SKM-1 treated with dmso at 0.1 percent for 144 hours (cell line): ENCODE results near the gene CR1L.
"Not testable (repeated sequence)": the region's sequence is repeated elsewhere in the genome, so short reads cannot be mapped to it uniquely, and the experiment has no call there.

Experiments used
- DNase-seq: peaks from one replicate; lab custom pipeline; 2025; ENCODE audit not compliant: unreplicated experiment; lab: John Stamatoyannopoulos, UW

The CR1L gene

DNA sequence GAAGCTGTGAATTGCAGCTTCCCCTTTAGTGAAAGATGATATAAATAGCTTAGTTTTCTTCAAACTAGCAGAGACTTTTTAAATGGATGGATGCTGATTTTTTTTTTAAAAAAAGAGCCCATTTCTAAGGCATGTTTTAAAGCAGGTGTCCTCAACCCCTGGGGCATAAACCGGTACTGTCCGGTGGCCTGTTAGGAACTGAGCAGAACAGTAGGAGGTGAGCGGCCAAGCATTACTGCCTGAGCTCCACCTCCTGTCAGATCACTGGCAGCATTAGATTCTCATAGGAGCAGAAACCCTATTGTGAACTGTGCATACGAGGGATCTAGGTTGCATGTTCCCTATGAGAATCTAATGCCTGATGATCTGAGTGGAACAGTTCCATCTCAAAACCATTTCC is 31.2 kb downstream of the CR1L start:
- no peak for DNase-seq

DNA sequence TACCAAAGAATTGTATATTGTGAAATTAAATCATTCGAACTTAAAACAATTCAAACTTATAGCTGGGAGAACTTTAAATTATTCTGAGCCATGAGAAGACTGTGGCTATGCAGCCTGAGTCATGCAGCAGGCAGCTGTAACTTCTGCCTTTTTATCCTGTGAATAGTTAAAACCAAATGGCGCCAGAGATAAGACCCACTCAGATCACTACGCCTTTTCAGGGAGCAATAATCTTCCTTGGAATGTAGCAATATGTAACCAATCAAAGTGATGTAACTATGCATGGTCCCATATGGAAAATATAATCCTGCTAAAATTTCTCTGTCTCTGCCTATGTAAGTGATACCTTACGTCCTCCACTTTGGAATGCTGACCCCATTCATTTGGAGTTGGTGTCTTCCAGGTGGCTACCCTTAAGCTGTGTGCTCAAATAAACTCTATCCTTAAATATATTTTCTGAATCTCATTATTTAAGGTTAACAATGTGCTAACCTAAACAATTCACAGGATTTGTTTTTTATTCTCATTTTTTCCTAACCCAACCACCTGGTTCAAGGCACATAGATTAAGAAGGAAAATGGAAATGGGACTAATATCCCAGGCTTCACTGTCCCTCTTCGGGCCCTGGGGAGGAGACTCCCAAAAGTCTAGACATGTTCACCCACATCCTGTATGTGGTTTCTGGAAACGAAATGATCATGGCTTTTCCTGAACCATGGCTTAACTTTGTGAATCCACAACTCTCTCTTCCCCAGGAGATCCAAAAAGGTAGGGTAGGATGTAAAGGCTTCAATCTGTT is 35.9 kb downstream of the CR1L start:
- not testable (repeated sequence) for DNase-seq

DNA sequence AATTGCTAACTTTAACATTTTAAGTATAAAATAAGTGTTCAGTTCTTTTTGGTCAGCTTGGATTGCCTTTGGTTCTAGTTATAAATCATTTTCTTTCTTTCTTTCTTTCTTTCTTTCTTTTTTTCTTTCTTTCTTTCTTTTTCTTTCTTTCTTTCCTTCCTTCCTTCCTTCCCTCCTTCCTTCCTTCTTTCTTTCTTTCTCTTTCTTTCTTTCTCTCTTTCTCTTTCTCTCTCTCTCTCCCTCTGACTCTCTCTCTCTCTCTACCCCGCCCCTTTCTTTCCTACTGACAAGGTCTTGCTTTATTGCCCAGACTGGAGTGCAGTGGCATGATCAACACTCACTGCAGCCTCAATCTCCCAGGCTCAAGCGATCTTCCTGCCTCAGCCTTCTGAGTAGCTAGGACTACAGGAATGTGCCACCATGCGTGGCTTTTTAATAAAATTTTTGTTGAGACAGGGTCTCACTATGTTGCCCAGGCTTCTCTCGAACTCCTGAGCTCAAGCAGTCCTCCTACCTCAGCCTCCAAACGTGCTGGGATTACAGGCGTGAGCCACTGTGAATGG is 38.0 kb downstream of the CR1L start:
- DNase-seq, result not testable (repeated sequence)

DNA sequence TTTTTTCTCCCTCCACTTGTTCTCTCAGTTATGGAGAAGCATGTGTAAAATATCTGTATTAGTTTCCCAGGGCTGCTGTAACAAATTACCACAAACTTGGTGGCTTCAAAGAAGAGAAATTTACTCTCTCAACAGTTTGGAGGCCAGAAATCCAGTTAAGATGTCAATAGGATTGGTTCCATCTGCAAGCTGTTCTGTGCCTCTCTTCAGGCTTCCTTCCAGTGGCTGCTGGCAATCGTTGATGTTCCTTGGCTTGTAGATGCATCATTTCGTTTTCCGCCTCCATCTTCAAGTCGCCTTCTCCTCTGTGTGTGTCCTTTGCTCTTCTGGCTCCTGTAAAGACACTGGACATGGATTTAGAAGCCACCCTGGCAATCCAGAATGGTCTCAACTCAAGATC is 45.6 kb downstream of the CR1L start:
- not testable (repeated sequence) for DNase-seq

DNA sequence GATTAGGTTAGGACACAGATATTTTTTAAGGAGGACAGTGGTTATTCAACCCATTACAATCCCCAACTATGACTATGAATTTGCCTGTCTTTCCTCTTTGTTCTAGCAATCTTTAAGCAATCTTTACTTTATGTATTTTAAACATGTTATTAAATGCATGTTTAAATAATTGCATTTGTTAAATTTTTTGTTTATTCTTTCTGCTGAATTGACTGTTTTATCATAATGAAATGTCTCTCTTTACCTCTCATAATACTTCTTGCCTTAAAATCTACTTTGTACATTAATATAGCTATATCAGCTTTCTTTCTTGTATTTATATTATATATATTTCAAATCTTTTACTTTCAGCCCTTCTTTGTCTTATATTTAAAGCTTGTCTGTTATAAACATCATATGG is 46.1 kb downstream of the CR1L start:
- no peak for DNase-seq

DNA sequence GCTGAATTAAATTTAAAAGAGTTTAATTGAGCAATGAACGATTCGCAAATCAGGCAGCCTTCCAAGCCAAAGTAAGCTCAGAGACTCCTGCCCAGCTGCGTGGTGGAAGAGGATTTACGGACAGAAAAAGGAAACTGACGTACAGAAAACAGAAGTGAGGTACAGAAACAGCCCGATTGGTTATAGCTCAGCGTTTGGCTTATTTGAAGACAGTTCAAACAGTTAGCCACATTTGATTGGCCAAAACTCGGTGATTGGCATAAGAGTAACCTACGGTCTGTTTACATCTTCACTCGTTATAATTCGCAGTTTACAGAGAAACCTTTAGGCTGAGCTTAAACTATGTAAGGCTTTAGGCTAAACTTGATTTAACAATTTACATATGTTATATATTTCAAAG is 46.9 kb downstream of the CR1L start:
- DNase-seq, result no peak

DNA sequence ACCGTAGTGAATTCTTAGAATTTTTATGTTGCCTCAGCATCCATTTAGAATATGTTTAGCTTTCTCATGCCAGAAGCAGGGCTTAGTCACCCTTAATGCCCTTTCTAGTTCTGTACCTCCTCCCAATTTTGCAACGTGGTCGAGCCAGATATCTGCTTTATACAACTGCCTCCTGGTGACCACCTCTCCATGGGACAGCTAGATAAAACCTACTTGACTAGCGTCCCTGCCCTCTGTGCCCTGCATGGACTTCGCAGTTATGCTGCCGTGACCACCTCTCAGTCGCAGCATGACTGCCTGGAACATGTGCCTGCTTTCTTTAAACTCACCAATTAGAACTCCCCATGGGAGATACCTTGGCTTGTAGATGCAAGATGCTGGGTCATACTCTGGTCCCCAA is 47.4 kb downstream of the CR1L start:
- DNase-seq, result not testable (repeated sequence)

DNA sequence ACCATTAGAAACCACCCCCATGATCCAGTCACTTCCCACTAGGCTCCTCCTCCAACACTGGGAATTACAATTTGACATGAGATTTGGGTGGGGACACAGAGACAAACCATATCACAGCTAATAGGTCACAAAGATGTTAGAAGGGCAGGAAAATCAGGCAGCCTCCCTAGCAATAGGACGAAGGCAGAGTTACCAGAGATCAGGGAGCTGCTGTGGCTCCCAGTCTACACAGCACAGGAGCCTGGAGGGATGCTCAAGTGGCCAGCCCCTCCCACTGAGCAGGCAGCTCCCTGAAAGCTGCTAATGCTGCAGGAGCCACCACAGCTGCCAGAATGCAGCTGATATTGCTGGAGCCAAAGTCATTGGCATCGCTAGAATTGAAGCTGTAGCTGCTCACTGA is 51.0 kb downstream of the CR1L start:
- DNase-seq, result no peak

DNA sequence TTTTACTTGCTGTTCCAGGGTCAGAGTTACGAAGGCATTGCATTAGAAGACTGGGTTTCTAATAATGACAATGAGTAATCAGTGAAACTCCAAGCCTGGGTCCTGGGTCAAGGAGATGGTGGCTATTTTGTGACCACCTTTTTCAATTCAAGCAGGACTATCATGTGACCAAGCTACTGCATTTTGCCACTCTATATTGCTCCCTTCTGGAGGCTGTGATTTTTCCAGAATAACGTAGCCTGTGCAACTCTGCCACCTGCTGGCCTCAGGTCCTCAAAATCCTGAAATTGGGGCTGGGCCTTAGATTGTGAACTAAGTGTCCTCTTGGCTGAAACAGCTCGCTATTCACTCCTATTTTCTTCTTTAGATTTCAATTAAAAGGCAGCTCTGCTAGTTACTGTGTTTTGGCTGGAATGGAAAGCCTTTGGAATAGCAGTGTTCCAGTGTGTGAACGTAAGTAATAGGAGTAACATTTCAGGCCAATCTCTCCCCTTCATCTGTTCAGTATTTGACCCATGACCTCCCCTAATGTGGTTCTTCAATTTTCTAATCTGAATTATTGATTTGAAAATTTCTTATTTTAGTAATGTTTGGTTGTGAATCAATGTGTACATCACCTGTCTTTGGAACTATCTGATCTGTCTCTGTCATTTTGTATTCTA is 54.0 kb downstream of the CR1L start:
- DNase-seq, result peak; percentile 45

DNA sequence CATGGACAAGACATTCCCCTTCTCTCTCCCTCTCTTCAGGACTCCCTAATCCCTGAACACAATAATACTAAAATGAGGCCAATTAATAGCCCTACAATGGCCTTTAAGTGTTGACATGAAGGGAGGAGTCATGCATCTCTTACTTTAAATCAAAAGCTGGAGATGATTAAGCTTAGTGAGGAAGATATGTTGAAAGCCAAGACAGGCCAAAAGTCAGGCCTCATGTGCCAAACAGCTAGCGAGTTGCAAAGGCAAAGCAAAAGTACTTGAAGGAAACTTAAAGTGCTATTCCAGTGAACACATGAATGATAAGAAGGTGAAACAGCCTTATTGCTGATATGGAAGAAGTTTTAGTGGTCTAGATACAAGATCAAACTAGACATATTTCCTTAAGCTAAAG is 57.4 kb downstream of the CR1L start:
- no peak for DNase-seq

DNA sequence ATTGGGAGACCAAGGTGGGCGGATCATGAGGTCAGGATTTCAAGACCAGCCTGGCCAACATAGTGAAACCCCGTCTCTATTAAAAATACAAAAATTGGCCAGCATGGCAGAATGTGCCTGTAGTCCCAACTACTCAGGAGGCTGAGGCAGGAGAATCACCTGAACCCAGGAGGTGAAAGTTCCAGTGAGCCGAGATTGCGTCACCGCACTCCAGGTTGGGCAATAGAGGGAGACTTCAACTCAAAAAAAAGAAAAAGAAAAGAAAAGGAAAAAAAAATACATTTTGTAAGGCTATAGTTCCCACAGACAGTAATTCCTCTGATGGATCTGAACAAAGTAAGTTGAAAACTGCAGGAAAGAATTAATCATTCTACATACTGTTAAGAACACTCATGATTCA is 58.8 kb downstream of the CR1L start:
- no peak for DNase-seq

DNA sequence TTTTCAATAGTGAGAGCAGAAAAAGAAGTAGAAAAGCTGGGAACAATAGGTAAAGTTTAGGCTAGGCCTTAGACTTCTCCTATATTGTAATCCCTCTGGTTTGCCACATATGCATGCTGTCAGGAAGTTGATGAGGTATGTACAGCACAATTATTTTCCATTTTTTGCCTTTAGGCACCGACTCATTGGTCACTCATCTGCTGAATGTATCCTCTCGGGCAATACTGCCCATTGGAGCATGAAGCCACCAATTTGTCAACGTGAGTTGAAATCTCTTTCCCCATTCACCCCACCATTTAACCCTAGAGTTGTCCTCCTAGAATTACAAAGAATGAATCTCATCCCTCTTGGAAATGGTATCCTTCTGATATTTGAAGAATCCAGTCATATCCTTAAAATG is 63.1 kb downstream of the CR1L start:
- not testable (repeated sequence) for DNase-seq

DNA sequence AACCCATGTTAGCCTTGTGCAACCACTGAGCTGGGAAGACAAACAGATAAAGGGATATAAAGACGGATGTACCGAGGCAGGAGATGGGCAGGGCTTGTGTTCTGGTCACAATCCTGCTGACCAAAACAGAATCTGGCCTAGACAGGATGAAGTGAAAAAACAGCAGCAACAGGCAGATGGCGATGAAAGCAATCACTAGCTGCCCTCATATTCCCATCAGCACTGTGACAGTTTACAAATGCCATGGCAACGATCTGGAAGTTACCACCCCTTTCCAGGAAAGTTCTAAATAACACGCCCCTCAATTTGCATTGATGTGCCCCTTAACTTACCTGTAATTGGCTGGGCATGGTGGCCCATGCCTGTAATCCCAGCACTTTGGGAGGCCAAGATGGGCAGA is 66.4 kb downstream of the CR1L start:
- no peak for DNase-seq

DNA sequence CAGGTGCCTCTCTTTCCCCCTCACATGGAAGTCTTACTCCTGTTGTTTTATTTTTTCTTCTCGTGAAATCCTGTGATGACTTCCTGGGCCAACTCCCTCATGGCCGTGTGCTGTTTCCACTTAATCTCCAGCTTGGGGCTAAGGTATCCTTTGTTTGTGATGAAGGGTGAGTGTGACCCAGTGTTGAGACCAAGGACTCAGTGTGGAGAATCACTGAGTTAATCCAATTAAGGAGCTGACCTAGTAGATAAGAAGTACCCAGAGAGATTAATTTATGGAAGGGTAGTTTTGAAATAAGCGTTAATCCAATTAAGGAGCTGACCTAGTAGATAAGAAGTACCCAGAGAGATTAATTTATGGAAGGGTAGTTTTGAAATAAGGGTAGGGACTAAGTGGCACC is 67.8 kb downstream of the CR1L start:
- not testable (repeated sequence) for DNase-seq

DNA sequence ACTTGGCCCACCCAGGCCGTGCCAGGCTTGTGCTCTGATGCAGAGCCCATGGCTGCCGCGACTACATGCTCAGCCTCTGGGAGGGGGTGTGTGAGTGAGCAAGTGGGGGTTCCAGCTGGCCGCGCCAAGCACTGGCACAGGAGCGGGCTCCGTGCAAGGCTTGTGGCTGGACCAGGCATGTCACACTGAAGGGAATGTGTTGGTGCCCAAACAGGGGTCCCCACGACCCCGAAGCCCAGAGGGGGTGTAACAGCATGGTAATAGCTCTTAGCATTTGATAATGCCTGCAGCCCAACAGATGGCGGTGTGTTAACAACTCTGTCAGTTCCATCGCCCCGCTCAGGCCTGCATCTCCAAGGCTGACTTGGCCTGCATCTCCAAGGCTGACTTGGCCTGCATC is 68.6 kb downstream of the CR1L start:
- no peak for DNase-seq

DNA sequence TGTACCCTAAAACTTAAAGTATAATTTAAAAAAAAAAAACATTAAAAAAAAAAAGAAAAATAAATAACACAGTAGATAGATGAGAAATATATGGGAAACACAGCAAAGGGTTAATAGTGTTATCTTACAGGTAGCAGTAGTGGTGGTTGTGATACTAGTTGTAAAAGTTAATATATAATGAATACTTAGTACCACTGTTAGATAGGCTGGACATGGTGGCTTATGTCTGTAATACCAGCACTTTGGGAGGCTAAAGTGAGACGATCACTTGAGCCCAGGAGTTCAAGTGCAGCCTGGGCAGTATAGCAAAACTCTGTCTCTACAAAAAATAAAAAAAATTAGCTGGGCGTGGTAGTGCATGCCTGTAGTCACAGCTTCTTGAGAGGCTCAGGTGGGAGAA is 74.3 kb downstream of the CR1L start:
- DNase-seq, result no peak

DNA sequence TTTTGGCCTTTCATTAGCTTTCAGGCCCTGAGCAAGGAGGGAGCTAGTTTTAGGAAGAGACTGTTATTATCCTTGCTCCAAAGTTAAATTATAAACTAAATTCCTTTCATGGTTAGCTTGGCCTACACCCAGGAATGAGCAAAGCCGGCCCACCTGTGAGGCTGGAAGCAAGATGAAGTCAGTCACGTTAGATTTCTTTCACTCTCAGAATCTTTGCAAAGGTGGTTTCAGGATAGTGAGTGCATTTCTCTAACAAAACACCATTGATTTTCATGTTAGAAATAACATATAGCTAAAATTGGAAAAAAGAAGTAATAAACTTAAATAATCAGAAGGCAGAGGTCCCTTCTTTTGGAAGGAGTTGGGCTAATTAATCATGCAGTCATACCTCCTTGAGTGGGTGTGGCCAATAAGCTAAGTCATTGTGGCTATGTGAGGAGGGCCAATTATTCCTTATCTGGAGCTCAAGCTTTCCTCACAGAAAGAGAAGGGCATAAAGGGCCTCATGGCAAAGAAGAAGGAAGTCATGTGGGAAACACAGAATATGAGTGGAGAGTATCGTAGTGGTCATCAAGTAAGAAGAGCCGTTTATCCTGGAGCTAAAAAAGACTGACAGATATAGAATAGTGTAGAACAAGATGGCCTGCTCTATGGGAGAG is 83.4 kb downstream of the CR1L start:
- not testable (repeated sequence) for DNase-seq

DNA sequence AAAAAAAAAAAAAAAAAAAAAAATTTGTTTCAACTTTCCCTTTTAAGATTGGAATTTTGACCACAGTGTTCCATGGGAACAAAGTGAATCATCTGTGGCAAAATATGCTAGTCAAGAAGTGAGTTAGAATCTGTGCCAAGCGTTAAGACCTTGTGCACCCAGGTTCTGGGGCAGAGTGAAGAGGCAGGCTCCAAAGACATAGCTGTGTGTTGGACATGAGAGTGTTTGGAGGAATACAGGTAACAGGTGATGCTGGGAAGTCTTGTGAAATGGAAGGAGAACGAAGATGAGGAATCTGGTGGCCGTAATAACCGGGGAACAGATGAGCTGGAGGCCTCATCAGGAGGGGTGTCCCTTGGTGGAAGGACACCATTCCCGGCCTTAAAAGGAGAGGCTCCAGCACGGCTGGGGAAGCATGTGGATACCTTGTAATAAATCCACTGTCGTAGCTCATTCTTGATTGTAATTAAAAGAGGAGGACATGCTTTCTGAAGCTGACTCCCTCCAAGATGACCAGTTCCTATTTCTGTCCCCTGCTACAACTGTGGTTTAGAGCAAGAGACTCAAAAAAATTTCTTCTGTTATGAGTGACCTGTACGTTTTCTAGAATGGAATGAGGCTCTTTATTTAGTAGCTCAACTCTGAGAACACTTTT is 92.7 kb downstream of the CR1L start:
- not testable (repeated sequence) for DNase-seq

DNA sequence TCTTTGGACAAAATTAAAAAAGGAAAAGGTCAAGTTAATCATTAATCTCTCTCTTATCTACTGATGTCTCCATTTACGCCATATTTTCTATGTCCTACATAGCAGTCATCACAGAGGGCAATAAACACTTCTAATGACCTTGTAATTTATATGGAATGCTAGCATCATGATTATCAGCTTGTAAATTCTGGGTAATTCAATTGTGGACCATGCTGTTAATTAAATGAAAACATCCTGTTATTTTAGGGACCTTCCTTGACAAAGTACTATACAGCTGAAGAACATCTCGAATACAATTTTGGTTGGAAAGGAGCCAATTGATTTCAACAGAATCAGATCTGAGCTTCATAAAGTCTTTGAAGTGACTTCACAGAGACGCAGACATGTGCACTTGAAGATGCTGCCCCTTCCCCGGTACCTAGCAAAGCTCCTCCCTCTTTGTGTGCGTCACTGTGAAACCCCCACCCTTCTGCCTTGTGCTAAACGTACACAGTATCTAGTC is 93.3 kb downstream of the CR1L start:
- not testable (repeated sequence) for DNase-seq

DNA sequence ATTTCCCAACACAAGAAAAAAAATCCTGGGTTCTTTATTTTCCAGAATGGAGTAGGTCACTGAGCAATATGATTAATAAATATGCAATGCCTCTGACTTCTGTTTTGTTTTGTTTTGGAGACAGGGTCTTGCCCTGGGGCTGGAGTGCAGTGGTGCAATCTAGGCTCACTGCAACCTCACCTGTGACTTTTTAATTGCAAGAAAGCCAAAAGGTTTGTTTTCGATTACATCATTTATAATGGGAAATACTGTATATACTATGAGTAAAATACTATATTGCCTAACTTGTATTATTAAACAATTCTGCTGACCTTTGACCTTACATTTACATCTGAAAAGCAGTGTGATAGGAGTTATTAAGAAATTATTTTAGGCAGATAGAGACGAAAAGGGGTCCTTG is 95.3 kb downstream of the CR1L start:
- DNase-seq, result no peak
